Measurements from ENCODE around the gene DDX25.
"Not testable (repeated sequence)": the region's sequence is repeated elsewhere in the genome, so short reads cannot be mapped to it uniquely, and the experiment has no call there.

DDX25 gene

GRCh38 chr11:125903711-125904659, at the start of gene DDX25:
Gene DDX25, plus strand, starts transcription at chr11:125904508. Its CDS starts 10 bp downstream, at chr11:125904518.
- peak in 1 of 2 experiments; percentile 21 for DNase-seq

DNA sequence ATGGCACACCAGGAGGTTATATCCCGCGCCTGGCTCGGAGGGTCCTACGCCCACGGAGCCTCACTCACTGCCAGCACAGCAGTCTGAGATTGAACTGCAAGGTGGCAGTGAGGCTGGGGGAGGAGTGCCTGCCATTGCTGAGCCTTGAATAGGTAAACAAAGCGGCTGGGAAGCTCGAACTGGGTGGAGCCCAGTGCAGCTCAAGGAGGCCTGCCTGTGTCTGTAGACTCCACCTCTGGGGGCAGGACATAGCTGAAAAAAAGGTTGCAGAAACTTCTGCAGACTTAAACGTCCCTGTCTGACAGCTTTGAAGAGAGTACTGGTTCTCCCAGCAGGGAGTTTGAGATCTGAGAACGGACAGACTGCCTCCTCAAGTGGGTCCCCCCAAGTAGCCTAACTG, 46.6 kb upstream of the DDX25 start:
- DNase-seq = not testable (repeated sequence)

DNA sequence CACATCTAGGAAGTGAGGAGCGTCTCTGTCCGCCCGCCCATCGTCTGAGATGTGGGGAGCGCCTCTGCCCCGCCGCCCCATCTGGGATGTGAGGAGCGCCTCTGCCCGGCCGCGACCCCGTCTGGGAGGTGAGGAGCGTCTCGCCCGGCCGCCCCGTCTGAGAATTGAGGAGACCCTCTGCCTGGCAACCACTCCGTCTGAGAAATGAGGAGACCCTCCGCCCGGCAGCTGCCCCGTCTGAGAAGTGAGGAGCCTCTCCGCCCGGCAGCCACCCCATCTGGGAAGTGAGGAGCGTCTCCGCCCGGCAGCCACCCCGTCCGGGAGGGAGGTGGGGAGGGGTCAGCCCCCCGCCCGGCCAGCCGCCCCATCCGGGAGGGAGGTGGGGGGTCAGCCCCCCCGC, 41.5 kb upstream of the DDX25 start:
- not testable (repeated sequence) for DNase-seq

DNA sequence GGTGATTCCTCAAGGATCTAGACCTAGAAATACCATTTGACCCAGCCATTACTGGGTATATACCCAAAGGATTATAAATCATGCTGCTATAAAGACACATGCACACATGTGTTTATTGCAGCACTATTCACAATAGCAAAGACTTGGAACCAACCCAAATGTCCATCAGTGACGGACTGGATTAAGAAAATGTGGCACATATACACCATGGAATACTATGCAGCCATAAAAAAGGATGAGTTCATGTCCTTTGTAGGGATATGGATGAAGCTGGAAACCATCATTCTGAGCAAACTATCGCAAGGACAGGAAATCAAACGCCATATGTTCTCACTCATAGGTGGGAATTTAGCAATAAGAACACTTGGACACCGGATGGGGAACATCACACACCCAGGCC, 39.0 kb upstream of the DDX25 start:
- DNase-seq = not testable (repeated sequence)

DNA sequence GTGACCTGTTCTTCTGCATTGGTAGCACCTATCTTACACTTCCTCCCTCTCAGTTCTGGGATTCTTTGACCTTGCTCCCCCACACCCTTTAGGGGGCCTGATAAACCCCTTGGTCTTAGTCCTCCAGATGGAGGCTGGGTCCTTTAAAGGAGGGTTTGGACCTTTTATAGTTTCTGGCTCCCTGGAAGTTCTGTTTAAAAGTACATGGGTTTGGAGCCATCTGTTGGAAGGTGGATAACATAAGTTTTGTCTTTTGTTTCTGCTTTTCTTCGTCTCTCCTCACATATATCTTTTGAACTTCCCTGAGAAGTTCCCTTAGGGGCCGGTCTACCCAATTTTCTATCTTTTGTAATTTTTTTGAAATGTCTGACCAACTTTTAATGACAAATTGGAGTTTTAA, 34.8 kb upstream of the DDX25 start:
- DNase-seq = no peak

DNA sequence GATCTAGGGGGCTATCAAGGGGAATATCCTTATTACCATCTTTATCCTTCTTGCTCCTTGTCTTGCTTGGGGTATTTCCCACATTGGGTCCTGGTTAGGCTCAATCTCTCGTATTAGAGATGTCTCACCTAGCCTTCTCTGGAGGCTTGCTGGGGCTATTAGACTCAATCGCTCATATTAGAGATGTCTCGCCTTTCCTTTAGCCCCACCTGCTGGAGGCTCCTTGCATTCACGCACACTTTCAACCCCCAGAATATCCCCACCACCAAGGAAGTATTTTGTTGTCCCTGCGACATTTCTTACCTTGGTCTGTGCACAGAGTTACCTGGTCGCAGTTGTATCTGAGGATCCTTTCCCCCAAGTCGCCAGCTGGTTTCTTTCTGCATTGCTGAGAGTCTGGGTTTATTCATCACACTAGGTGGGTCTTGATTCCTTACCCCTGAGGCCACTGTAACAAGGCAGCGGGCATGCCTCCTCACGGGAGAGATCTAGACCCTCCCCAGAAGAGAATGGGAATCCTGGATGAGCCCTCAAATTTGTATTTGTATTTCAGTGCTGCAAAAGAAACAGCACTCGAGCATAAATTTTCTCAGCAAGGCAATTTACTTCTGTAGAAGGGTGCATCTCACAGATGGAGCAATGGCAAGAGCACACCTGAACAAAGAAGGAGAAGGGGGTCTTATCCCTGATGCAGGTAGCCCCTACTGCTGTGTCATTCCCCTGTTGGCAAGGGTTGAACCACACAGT, 32.7 kb upstream of the DDX25 start:
- peak in 1 of 2 experiments; percentile 6 for DNase-seq

DNA sequence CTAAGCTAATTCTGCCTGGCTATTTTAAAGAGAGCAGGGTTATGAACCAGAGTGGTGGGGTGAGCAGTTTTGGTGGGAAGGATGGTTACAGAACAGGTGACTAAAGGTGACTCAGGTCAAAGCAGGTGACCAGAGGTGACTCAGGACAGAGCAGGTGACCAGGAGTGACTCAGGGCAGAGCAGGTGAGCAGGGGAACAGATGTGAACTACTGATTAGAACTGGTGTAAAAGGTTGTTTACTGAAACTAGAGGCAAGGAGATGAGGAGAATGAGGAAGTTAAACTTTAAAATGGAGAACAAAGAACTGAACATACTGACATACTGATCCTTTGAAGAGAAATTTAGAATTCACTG, 32.2 kb upstream of the DDX25 start:
- no peak for DNase-seq

DNA sequence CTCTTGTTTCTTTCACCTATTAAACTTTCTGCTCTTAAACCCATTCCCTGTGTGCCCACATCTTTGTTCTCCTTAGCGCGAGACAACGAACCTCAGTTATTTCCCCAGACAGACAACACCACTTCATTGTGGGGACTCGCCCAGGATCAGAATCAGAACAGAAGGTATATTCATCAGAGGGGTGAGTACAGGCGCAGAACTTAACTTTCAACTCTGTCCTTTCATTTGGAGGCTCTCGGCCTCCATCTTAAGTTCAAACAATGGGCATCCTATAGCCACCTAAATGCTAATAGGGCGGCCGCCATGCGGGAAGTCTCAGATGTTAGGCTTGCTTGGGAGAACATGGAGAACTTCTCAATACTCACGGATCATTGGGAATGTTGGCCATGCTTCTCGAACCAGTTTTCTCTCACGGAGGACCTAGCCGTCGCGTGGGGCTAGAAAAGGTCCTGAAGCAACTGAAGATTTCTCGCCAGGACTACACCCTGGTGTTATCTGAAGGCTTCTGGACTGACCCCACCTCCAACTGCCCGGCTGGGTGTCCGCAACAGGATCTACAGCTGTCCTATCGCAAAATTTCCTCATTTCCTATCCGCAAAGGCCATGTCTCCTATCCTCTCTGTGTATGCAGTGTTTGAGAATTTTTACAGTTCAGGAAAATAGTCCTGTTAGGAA, 30.3 kb upstream of the DDX25 start:
- DNase-seq = no peak

GRCh38 chr11:125874556-125875124, 29.7 kb upstream of the DDX25 start:
- no peak for DNase-seq

GRCh38 chr11:125881291-125881690, 23.0 kb upstream of the DDX25 start:
- no peak for DNase-seq

DNA sequence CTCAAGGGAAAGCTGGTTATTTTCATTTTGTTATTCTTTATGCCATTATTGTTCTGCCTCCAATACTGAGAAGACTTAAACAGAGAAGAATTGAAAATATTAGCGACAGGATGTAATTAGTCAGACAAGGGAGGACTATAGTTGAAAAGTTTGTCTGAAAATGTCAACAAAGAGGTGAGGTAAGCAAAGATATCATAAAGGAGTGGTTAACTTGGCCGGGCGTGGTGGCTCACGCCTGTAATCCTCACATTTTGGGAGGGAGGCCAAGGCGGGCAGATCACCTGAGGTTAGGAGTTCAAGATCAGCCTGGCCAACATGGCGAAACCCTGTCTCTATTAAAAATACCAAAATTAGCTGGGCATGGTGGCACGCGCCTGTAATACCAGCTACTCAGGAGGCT, 20.9 kb upstream of the DDX25 start:
- DNase-seq = no peak

- DNase-seq = peak in 1 of 2 experiments; percentile 51
These were observed 17.3 kb upstream of the DDX25 start for GRCh38 chr11:125886997-125887372.

- DNase-seq = peak; percentile 90
These were observed 16.7 kb upstream of the DDX25 start, which contains the start of gene HYLS1 for GRCh38 chr11:125887373-125888324. Gene HYLS1, plus strand, starts transcription at chr11:125887668. Its CDS starts 11,701 bp downstream, at chr11:125899369.

- DNase-seq = no peak
These were observed 13.7 kb upstream of the DDX25 start for GRCh38 chr11:125890447-125891100.

GRCh38 chr11:125892071-125892470, 12.2 kb upstream of the DDX25 start:
- no peak for DNase-seq

GRCh38 chr11:125892994-125893393, 11.3 kb upstream of the DDX25 start:
- DNase-seq = no peak

- no peak for DNase-seq
These were observed 2.4 kb upstream of the DDX25 start for GRCh38 chr11:125901872-125902271.

GRCh38 chr11:125902277-125902926, 1.9 kb upstream of the DDX25 start:
- no peak for DNase-seq

DNA sequence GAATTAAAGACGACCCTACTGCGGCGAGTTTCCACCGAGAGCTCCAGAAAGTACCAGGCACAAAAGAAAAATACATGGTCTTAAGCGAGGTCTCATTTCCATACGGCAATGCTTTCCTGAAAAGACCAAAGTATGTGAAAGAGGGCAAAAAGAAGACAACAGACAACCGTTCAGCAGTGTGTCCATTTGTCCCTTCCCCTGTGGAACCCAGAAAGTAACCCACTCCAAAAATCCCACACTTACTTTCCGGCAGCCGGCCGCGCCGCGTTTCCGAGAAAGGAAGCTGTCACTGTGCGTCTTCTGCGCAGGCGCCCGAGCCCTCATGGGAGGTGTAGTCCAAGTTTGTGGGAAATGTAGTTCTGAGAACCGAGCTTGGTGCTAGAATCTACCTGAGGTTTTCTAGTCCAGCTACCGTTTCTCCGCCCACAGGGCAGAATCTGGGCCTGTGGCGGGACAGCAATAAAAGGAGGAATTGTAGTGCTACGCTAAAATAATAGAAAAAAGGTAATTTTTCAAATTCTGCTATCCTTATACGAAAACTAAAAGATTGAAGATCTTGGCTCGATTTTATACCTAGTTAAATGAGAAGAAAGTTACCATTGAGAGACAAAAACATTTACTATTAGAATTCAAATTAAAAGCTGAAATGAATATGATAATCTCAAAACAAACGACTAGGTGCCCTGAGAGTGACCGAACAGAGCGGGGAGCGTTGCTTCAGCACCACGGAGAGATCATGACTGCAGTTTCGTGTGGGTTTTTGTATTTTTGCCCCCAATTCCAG, 1.2 kb upstream of the DDX25 start, which contains the start of gene PUS3:
PUS3 (minus strand) TSS at position 280 of the 784 bp plus-strand sequence. CDS start 6,922 bp downstream, outside the sequence.
- DNase-seq = peak; percentile 40 to 78

- DNase-seq = no peak
These were observed 370 bp downstream of the DDX25 start for GRCh38 chr11:125904678-125905077.

All from NCI-H187 (cell line).